Activated CD4-positive, alpha-beta memory T cell treated with anti-CD3 and anti-CD28 coated beads for 36 hours (primary cell): Measurements from ENCODE around the gene SEPTIN11. TPM values are rescaled to one million over a fixed set of nuclear protein-coding genes. Genes with fewer than 3 reads are reported as not detected.
"Not testable (repeated sequence)": the region's sequence is repeated elsewhere in the genome, so short reads cannot be mapped to it uniquely, and the experiment has no call there.

Experiments used
- CTCF ChIA-PET: fragments of 350-600 bp; sonication (Branson Sonifier 250); formaldehyde crosslinking; loops from one replicate; lab custom pipeline; 2021; ENCODE audit warnings: antibody characterized with exemption, inconsistent platforms; lab: Charles Lee
- POLR2A ChIA-PET: fragments of 350-600 bp; sonication (Branson Sonifier 250); formaldehyde crosslinking; loops from one replicate; lab custom pipeline; 2021; ENCODE audit warnings: antibody characterized with exemption; lab: Charles Lee
- DNase-seq: peaks from one replicate; pipeline ENCODE4 v3.0.0-alpha.2; 2020
- H3K27ac Mint-ChIP-seq: one replicate; pipeline ENCODE4 v1.8.0; 2021; ENCODE audit warnings: mixed read lengths
- H3K27me3 Mint-ChIP-seq: one replicate; pipeline ENCODE4 v1.8.0; 2021; ENCODE audit warnings: mixed read lengths
- H3K36me3 Mint-ChIP-seq: one replicate; pipeline ENCODE4 v1.8.0; 2021; ENCODE audit warnings: mixed read lengths
- H3K4me1 Mint-ChIP-seq: one replicate; pipeline ENCODE4 v1.8.0; 2021; ENCODE audit warnings: low read depth, mixed read lengths
- H3K4me3 Mint-ChIP-seq: one replicate; pipeline ENCODE4 v1.8.0; 2021; ENCODE audit warnings: mild to moderate bottlenecking, mixed read lengths
- H3K9me3 Mint-ChIP-seq: one replicate; pipeline ENCODE4 v1.8.0; 2021; ENCODE audit warnings: mixed read lengths
- intact Hi-C: fragments of 100-400 bp; cut with micrococcal nuclease; formaldehyde crosslinking; loops from one replicate; pipeline ENCODE4 v1.15.1; 2023
- total RNA-seq, 2 experiments: library from RNA; stranded (reverse); gene quantifications; one replicate each; pipeline ENCODE4 v1.2.3, GENCODE V29; 2021

SEPTIN11 gene
- total RNA-seq, 2 experiments from 2014 or later = 28.3 to 33.6 TPM

GRCh38 chr4:76953956-76954355, 4.4 kb downstream of the SEPTIN11 start:
- CTCF ChIA-PET = no interaction called here
- POLR2A ChIA-PET = no interaction called here
- intact Hi-C loops = no loop called here
- Mint-ChIP-seq H3K36me3 (peaks cover 3% of the 10 kb centered on the region), H3K4me1 (peaks cover 7% of the 10 kb centered on the region), H3K27me3 (peaks cover 18% of the 10 kb centered on the region), H3K9me3 (no peaks in the 10 kb centered on the region), H3K27ac (no peak overlapping the region), H3K4me3 (no peak overlapping the region)
- DNase-seq = no peak

GRCh38 chr4:76954489-76954888, 4.9 kb downstream of the SEPTIN11 start:
- Mint-ChIP-seq H3K9me3 (no peaks in the 10 kb centered on the region), H3K27ac (no peak overlapping the region), H3K4me3 (no peak overlapping the region), H3K27me3 (peaks cover 18% of the 10 kb centered on the region), H3K4me1 (peaks cover 10% of the 10 kb centered on the region), H3K36me3 (peaks cover 3% of the 10 kb centered on the region)
- ChIA-PET CTCF (no interaction called here), POLR2A (no interaction called here)
- intact Hi-C loops = no loop called here
- no peak for DNase-seq

DNA sequence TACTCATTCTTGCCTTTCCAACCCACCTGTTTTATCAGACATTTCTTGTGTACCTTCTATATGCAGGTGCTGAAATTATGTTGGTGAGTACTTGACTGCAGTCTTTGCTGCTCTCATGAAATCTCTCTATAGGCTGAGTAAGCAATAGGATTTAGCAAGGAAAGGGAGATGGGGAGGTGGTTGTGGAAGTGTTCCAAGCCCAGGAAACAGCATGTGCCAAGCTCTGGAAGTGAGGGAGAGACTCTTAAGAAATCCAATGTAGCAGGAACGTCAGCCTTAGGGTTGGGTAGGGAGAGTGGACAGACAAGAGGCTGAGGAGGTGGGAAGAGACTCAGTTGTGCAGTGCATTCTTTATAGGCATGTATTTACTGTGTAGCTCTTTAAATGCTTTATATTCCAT, 5.6 kb downstream of the SEPTIN11 start:
- Mint-ChIP-seq H3K9me3 (no peaks in the 10 kb centered on the region), H3K4me3 (no peak overlapping the region), H3K27ac (no peak overlapping the region), H3K27me3 (peaks cover 18% of the 10 kb centered on the region), H3K4me1 (peaks cover 15% of the 10 kb centered on the region), H3K36me3 (peaks cover 3% of the 10 kb centered on the region)
- intact Hi-C loops = no loop called here
- ChIA-PET CTCF (no interaction called here), POLR2A (no interaction called here)
- no peak for DNase-seq

- intact Hi-C loops = no loop called here
- CTCF ChIA-PET = interaction anchor here (0.6 kb wide), 1 partner anchor 31 kb away, joined by 3 read pairs; no protein-coding TSS in a partner anchor
- H3K4me1 Mint-ChIP-seq = peaks cover 16% of the 10 kb centered on the region
- H3K9me3 Mint-ChIP-seq = no peaks in the 10 kb centered on the region
- POLR2A ChIA-PET = interaction anchor here (0.6 kb wide), 1 partner anchor 115 kb away, joined by 3 read pairs; no protein-coding TSS in a partner anchor
- H3K4me3 Mint-ChIP-seq = no peak overlapping the region
- no peak for DNase-seq
- peaks cover 3% of the 10 kb centered on the region for H3K36me3 Mint-ChIP-seq
- H3K27me3 Mint-ChIP-seq = peaks cover 11% of the 10 kb centered on the region
- H3K27ac Mint-ChIP-seq = no peak overlapping the region
Measured at GRCh38 chr4:76957004-76957738, 7.6 kb downstream of the SEPTIN11 start.

GRCh38 chr4:76958891-76959290, 9.3 kb downstream of the SEPTIN11 start:
- Mint-ChIP-seq H3K4me3 (no peak overlapping the region), H3K36me3 (peaks cover 3% of the 10 kb centered on the region), H3K9me3 (no peaks in the 10 kb centered on the region), H3K27me3 (peaks cover 4% of the 10 kb centered on the region), H3K4me1 (peaks cover 16% of the 10 kb centered on the region), H3K27ac (no peak overlapping the region)
- ChIA-PET CTCF (no interaction called here), POLR2A (interaction anchor here (1.2 kb wide), 1 partner anchor 70 kb away, joined by 3 read pairs; no protein-coding TSS in a partner anchor)
- DNase-seq = no peak
- intact Hi-C loops = no loop called here

- Mint-ChIP-seq H3K9me3 (no peaks in the 10 kb centered on the region), H3K27ac (no peak overlapping the region), H3K27me3 (no peaks in the 10 kb centered on the region), H3K4me1 (peaks cover 16% of the 10 kb centered on the region), H3K36me3 (peaks cover 3% of the 10 kb centered on the region), H3K4me3 (no peak overlapping the region)
- ChIA-PET CTCF (interaction anchor here (1.0 kb wide), 1 partner anchor 34 kb away, joined by 5 read pairs; no protein-coding TSS in a partner anchor), POLR2A (interaction anchor here (1.2 kb wide), 1 partner anchor 69 kb away, joined by 3 read pairs; no protein-coding TSS in a partner anchor)
- no peak for DNase-seq
- intact Hi-C loops = loop anchor here (1.0 to 2.0 kb wide), 3 partner anchors 11 to 68 kb away; partner anchors contain the start of gene SEPTIN11
Measured at GRCh38 chr4:76960014-76960413, 10.5 kb downstream of the SEPTIN11 start.

- Mint-ChIP-seq H3K27ac (no peak overlapping the region), H3K4me3 (no peak overlapping the region), H3K27me3 (no peaks in the 10 kb centered on the region), H3K36me3 (peaks cover 3% of the 10 kb centered on the region), H3K4me1 (peaks cover 16% of the 10 kb centered on the region), H3K9me3 (no peaks in the 10 kb centered on the region)
- CTCF ChIA-PET = no interaction called here
- intact Hi-C loops = no loop called here
- POLR2A ChIA-PET = interaction anchor here (1.1 kb wide), 1 partner anchor 10 kb away, joined by 3 read pairs; no protein-coding TSS in a partner anchor
- DNase-seq = no peak
Measured at GRCh38 chr4:76962406-76963130, 13.0 kb downstream of the SEPTIN11 start.

GRCh38 chr4:76963131-76963750, 13.7 kb downstream of the SEPTIN11 start:
- peaks cover 3% of the 10 kb centered on the region for H3K36me3 Mint-ChIP-seq
- H3K27ac Mint-ChIP-seq = no peak overlapping the region
- no peaks in the 10 kb centered on the region for H3K9me3 Mint-ChIP-seq
- intact Hi-C loops = no loop called here
- POLR2A ChIA-PET = interaction anchor here (1.1 kb wide), 1 partner anchor 10 kb away, joined by 3 read pairs; no protein-coding TSS in a partner anchor
- DNase-seq = no peak
- CTCF ChIA-PET = no interaction called here
- H3K27me3 Mint-ChIP-seq = no peaks in the 10 kb centered on the region
- no peak overlapping the region for H3K4me3 Mint-ChIP-seq
- peaks cover 16% of the 10 kb centered on the region for H3K4me1 Mint-ChIP-seq

- H3K9me3 Mint-ChIP-seq, H3K27ac Mint-ChIP-seq, intact Hi-C loops, H3K36me3 Mint-ChIP-seq, H3K27me3 Mint-ChIP-seq, DNase-seq, H3K4me3 Mint-ChIP-seq, POLR2A ChIA-PET: not testable (repeated sequence)
- peaks cover 16% of the 10 kb centered on the region for H3K4me1 Mint-ChIP-seq
- CTCF ChIA-PET = interaction anchor here (0.7 to 1.5 kb wide), 2 partner anchors 240 to 835 kb away, joined by 4 read pairs; no protein-coding TSS in a partner anchor
Measured at GRCh38 chr4:76963927-76964326, 14.4 kb downstream of the SEPTIN11 start.

- Mint-ChIP-seq H3K4me3 (no peak overlapping the region), H3K36me3 (peaks cover 3% of the 10 kb centered on the region), H3K27me3 (no peaks in the 10 kb centered on the region), H3K27ac (no peak overlapping the region), H3K9me3 (no peaks in the 10 kb centered on the region), H3K4me1 (peaks cover 12% of the 10 kb centered on the region)
- intact Hi-C loops = no loop called here
- CTCF ChIA-PET = interaction anchor here (0.7 to 1.5 kb wide), 3 partner anchors 130 to 834 kb away, joined by 3 to 4 read pairs (median 4); no protein-coding TSS in a partner anchor
- POLR2A ChIA-PET = no interaction called here
- no peak for DNase-seq
Measured at GRCh38 chr4:76964769-76965168, 15.2 kb downstream of the SEPTIN11 start.

DNA sequence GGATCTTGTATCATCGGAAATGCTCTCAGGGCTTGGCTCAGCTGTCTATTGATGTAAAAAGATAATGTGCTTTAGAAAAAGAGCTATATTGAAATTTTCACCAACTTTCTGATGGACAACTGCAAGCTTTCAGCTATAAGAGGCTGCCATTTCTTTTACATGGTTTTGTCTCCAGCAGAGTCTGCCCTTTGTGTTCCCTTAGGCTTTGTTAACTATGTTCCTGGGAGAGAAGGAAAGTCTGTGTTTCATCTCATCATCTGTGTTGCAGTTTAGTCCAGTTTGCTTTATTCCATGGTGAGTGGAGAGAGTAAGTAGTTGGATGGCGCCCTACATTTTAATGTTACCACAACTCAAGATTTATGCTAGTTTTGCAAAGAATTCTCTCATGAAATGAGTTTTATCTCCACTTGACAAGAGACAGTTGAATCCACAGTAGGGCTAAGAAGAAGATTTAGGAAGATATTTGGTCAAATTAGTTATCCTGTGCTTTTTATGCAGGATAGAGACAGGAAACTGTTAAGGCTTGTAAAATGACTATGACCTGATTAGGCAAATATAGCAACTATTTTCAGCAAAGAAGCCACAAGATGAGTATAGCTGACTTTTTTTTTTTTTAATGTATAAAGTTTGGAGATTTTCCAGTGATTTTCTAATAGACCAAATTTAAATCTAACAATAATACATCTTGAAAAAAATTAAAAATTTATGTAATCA, 16.5 kb downstream of the SEPTIN11 start:
- peaks cover 3% of the 10 kb centered on the region for H3K36me3 Mint-ChIP-seq
- H3K4me3 Mint-ChIP-seq = no peak overlapping the region
- intact Hi-C loops = no loop called here
- H3K27ac Mint-ChIP-seq = no peak overlapping the region
- ChIA-PET POLR2A (no interaction called here), CTCF (interaction anchor here (1.1 kb wide), 1 partner anchor 129 kb away, joined by 3 read pairs; no protein-coding TSS in a partner anchor)
- no peaks in the 10 kb centered on the region for H3K4me1 Mint-ChIP-seq
- H3K27me3 Mint-ChIP-seq = no peaks in the 10 kb centered on the region
- DNase-seq = no peak
- H3K9me3 Mint-ChIP-seq = no peaks in the 10 kb centered on the region
